GM18508 (cell line): ENCODE results near the gene NLGN1.

Experiments used
- ATAC-seq: cut with Tn5 transposase; IDR thresholded peaks from one replicate; pipeline ENCODE4 v1.9.1; 2021; ENCODE audit warnings: moderate number of reproducible peaks; ENCODE audit not compliant: insufficient read depth, unreplicated experiment

The NLGN1 gene

DNA sequence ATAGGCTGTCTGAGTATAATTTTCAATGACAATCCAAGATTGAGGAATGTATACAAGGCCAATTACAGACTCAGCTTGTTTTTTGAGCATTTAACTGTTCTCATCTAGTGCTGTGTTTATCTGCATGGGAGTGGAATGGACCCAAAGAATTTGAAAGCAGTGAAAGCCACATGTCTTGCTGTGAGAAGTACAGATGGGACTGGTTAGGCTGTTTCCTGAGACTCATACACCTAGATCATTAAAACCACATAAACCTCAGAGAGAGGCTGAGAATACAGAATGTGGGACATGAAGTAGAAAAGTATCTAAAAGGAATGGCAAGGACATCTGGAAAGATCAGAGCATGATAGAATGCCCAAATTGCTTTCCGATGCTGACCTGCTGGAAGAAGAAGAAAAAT lies 224.6 kb downstream of the NLGN1 start:
- ATAC-seq, result no peak

- no peak for ATAC-seq
These were observed 226.5 kb downstream of the NLGN1 start for GRCh38 chr3:173624086-173624485.

DNA sequence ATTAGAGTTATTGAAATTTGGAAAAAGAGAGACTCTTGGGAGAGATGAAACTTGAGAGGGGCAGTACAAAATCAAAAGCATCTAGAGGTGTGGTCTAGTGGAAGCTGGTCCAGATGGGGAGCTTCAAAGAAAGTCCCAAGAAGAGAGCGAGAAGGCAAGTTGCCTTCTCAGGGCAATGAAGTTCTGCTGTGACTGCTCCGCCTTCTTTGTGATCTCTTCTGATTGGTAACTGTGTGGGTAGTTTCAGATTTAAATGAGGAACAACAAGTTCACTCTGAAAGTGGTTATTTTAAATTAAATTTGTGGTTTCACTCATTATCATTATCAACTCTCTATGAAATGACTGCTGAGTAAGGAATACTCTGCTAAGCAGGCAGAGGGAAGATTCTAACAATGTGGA lies 233.3 kb downstream of the NLGN1 start:
- no peak for ATAC-seq

DNA sequence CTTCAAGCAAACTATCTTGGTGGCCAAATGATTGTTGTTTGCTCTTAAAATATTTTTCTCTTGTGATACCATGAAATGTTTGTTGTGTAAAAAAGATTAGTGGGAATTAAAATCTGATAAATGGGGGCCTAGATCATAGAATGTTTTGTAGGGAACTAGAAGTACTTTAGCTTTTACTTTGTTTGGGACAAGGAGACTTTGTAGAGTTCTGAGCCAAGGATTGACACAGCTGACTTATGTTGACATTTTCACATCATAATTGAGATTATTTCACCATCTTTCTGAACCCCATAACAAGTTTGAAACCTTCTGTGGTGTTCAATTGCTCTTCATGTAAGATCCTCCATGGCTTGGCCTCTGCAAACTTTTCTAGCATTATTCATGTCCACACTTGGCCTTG lies 235.4 kb downstream of the NLGN1 start:
- ATAC-seq, result no peak

GRCh38 chr3:173635826-173636225 lies 238.3 kb downstream of the NLGN1 start:
- no peak for ATAC-seq

DNA sequence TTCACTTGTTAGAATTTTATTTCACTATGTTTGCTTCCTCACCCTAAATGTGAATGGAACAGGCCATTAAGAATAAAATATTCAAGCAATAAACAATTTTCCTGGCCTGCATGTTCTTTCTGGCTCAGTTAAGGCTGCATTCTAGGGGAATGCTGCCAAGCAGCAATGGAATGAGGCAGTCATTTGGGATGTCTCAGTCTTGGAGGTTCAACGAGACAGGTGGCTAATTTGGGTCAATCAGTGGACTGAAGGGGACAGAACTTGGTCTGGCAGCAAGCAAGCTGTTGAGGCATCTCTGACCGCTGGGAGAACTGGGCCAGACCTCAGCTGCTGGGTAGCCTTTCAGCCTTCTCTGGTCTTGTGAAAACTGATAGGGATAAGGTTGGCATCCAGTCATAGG lies 241.6 kb downstream of the NLGN1 start:
- no peak for ATAC-seq

- no peak for ATAC-seq
These were observed 244.2 kb downstream of the NLGN1 start for GRCh38 chr3:173641696-173642095.

DNA sequence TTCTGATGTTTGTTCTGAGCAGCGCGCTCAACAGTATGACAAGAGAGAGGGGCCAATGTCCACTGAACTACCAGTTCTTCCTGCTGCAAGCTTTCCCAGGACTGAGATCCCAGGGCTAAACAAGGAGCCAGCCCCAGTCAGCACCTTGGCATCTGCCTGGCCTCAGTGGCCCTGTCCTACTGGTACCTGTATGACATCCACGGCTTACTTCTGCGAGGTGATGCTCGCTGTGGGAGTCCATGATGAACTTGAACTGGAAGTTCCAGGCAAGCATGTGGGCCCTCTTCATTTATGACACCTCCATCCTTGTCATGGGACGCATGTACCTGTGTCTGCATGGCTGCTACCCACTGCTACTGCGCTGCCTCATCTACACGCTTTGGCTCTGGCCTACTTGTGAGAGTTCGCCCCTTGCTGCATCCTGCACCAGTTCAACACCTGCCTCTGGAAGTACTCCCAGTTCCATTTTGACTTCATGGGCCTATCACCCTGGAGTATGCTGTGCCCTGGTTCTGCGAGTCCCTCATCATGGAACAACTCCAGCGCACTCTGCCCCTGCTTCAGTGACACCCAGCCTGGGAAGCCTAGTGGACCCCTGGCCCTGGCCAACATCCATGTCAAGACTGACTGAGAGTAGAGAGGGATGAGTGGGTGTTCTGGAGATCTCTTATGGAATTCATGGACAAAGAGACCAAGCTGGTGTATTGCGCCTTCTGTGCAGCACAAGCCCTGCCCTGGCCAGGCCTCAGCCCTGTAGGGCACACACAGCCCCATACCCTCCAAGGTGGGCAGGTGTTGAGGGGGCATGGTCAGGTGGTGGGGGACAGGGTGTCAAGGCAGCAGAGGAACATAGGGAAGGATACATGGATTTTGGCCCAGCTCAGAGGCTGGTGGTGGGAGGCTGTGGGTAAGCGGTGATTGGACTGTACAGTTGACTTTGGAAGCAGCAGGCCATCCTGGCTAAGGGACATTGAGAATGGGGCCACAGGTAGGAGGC lies 246.8 kb downstream of the NLGN1 start:
- ATAC-seq, result no peak

DNA sequence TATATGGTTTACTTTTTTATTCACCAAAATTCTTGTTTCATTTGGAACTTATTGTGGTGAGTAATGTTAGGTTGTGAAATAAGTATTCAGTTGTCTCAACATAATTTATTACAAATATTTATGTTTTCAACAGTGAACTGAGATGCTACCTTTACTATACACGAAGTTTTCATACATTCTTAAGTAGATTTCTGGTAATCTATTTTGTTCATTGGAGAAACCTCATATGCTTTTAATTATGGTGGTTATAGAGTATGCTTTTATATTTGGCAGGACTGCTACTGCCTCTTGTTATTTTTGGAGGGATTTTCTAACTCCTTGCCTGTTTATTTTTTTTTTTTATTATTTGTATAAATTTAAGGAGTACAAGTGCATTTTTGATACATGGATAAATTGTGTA lies 253.1 kb downstream of the NLGN1 start:
- ATAC-seq, result no peak

- ATAC-seq, result no peak
These were observed 254.5 kb downstream of the NLGN1 start for GRCh38 chr3:173652093-173652492.

DNA sequence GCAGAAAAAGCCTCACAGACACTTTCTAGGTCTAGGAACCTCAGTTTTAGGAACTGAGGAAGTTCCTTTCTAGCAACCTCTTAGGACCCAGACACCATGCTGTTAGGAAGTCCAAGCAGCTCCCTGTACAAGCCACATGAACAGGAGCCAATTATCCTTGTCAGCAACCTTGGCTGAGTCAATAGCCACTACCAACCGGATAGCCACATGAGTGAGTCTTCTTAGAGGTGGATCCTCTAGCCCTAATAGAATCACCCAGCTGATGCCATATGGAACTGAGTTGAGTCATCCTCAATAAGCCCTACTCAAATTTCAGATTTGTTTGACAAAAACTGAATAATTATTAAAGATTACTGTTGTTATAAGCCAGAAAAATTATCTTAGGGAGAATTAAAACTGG lies 256.2 kb downstream of the NLGN1 start:
- no peak for ATAC-seq

GRCh38 chr3:173659972-173660371 lies 262.4 kb downstream of the NLGN1 start:
- ATAC-seq, result no peak

- ATAC-seq, result no peak
These were observed 263.2 kb downstream of the NLGN1 start for GRCh38 chr3:173660645-173661299.

DNA sequence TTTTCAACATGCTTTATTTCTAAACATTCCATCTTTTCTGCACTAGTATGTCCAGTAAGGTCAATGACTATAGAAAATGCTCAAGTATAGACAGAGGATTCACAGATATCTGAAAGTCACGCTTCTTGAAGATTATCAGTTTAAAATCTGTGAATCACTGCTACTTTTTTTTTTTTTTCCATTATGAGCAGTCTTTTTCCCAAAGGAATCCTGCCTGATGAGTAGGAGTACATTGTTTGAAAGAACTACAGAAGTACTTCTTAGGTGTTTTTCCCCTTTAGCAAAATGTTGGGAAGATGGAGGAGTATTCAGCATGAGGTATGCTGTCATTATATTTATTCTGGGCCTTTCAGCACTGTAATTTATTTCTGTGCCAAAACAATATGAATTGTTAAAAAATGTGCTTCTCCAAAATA lies 266.2 kb downstream of the NLGN1 start:
- no peak for ATAC-seq

- ATAC-seq, result no peak
These were observed 278.6 kb downstream of the NLGN1 start for GRCh38 chr3:173676094-173676493.

GRCh38 chr3:173681188-173681678 lies 283.7 kb downstream of the NLGN1 start:
- ATAC-seq, result no peak

GRCh38 chr3:173685456-173685855 lies 287.9 kb downstream of the NLGN1 start:
- ATAC-seq, result no peak

GRCh38 chr3:173688216-173688842 lies 290.8 kb downstream of the NLGN1 start:
- ATAC-seq, result no peak

DNA sequence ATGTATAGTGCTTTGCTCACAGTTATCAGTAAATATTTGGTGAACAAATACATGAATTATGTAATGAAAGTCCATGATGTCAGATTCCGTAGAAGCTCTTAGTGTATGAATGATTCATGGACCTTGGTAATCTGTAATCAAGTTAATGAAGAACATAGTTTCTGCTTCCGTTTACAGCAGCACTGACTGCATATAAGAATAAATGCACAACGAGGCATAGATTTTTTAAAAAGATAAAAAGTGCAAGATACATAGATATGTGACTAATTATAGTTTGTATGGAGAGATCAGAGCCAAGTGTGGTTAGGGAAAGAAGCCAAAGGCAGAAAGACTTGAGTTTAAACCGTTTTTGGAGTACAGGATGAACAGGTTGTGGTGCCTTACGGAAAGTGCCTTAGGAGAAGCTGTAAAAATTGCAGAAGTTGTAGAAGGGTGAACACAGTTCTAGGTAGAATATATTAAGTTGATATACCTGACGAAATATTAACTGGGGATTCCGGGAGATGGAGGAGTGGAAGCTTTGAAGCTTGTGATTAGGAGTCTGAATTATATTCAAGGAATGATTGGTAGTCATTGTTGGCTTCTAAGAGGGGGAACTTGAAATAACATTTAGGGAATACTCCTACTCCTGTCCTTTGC lies 293.1 kb downstream of the NLGN1 start:
- no peak for ATAC-seq

- no peak for ATAC-seq
These were observed 301.8 kb downstream of the NLGN1 start for GRCh38 chr3:173699353-173699752.
